ENCODE data around the gene CRADD. TPM values are rescaled to one million over a fixed set of nuclear protein-coding genes. Genes with fewer than 3 reads are reported as not detected.

Gene CRADD
- polyA plus RNA-seq (2012; rRNA removed): 13.6 and 16.7 TPM in 2 replicates
- 14.4 and 17.0 TPM in 2 replicates for polyA plus RNA-seq (2012; cell fraction: cytosol; rRNA removed)
- 7.7 and 9.2 TPM in 2 replicates for polyA plus RNA-seq (2012; cell fraction: nucleus; rRNA removed)

DNA sequence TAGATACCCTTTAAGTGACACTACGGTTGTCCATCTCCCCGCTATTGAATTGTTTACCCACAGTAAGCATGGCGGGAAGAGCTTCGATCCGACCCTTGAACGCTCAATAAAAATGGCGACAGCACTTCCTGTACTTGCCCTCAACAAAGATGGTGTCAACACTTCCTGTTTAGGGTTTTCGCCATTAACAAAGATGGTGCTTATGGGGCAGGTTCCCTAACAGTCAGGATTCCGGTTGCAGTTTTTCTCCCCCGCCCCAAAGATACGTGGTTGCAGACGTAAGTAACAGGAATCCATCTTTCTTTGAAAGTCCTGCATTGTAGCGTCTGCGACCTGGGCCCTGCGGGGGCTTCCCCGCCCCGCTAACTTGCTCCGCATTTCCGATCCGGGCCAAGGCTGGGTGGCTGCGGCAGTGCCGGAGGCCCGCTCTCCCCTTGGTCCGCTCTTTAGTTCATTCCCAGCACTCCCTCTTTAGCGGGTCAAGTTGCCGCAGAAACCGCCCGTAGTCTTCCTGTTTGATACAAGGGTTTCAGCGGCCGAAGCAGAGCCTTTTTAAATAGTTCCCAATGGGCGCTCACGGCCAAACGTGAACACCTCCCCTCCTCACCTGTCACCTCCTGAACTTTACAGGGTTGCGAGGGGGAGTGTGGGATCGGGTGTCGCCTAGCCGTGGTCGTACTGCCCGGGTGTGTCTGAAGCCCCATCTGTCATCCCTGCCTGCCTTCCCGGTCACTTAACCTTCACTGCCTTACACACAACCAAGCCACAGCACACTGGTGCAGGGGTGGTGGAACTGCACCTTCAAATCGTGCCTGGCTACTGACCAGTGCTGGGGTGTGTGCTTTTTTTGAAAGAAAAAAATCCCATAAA, at the start of gene CRADD:
Gene CRADD, plus strand, starts transcription at position 181 of the 870 bp plus-strand sequence.
- CTCF ChIA-PET: interaction anchor here (1.0 to 1.4 kb wide), 3 partner anchors 11 to 424 kb away, joined by 3 to 7 read pairs (median 4); no protein-coding TSS in a partner anchor
- WGBS (ENCODE audit: low lambda C conversion rate): under 1% methylated on average over 39 of the region's 41 CpGs
- Histone ChIP-seq H3F3A (replicated peaks; ENCODE audit: insufficient read depth) (no peaks in the 10 kb centered on the region), H3K9me2 (no peaks in the 10 kb centered on the region), H3K79me2 (ENCODE audit: insufficient read depth) (no peaks in the 10 kb centered on the region), H4K20me1 (ENCODE audit: insufficient read depth) (no peaks in the 10 kb centered on the region), H3K36me3 (replicated peaks in 1 of 2; ENCODE audit: control insufficient read depth in 1 of 2, insufficient read depth in 2 of 2, low read length in 1 of 2) (no peaks in the 10 kb centered on the region), H3K4me2 (peak within 1 kb of the TSS; percentile 87), H3K4me1 (ENCODE audit: control insufficient read depth in 1 of 2, insufficient read depth in 2 of 2, low read depth in 1 of 2, low read length in 1 of 2) (peaks cover 0 to 23% of the 10 kb centered on the region in 2 experiments; a peak in 2 of 4 replicates), H3K27ac (ENCODE audit: low read depth in 2 of 2, low read length in 1 of 2) (peak within 1 kb of the TSS; percentile 99), H3K27me3 (ENCODE audit: insufficient read depth) (no peaks in the 10 kb centered on the region), H3K9me3 (no peaks in the 10 kb centered on the region), H3K4me3 (ENCODE audit: low read depth in 2 of 2, low read length in 1 of 2) (peak within 1 kb of the TSS; percentile 72 to 78), H2AFZ (ENCODE audit: low read depth) (peak within 1 kb of the TSS; percentile 98), H3K9ac (peak within 1 kb of the TSS; percentile 97)
- peak in 1 of 2 experiments; percentile 40; a peak in 1 of 4 replicates for TF ChIP-seq EP300 (IDR thresholded peaks at IDR 0.05; ENCODE audit: borderline replicate concordance in 1 of 2, low read depth in 1 of 2, low read length in 1 of 2)
- TF ChIP-seq MXI1 (IDR thresholded peaks at IDR 0.05; ENCODE audit: low read depth, low read length): peak; percentile 57
- TF ChIP-seq YY1 (IDR thresholded peaks at IDR 0.05; ENCODE audit: low read depth): peak; percentile 100
- peak; percentile 92 for TF ChIP-seq GABPA (IDR thresholded peaks at IDR 0.05; ENCODE audit: low read depth)
- TF ChIP-seq TAF1 (IDR thresholded peaks at IDR 0.05; ENCODE audit: borderline replicate concordance, low read depth, low read length): peak; percentile 86
- TF ChIP-seq POLR2AphosphoS5 (IDR thresholded peaks at IDR 0.05; ENCODE audit: low read depth, low read length): peak; percentile 87
- TF ChIP-seq RXRA (IDR thresholded peaks at IDR 0.05; ENCODE audit: borderline replicate concordance, low read depth): no peak
- TF ChIP-seq RAD21 (IDR thresholded peaks at IDR 0.05; ENCODE audit: low read length): peak; percentile 8; the same call in 1 of the 2 replicates
- TF ChIP-seq, protein P1, sequence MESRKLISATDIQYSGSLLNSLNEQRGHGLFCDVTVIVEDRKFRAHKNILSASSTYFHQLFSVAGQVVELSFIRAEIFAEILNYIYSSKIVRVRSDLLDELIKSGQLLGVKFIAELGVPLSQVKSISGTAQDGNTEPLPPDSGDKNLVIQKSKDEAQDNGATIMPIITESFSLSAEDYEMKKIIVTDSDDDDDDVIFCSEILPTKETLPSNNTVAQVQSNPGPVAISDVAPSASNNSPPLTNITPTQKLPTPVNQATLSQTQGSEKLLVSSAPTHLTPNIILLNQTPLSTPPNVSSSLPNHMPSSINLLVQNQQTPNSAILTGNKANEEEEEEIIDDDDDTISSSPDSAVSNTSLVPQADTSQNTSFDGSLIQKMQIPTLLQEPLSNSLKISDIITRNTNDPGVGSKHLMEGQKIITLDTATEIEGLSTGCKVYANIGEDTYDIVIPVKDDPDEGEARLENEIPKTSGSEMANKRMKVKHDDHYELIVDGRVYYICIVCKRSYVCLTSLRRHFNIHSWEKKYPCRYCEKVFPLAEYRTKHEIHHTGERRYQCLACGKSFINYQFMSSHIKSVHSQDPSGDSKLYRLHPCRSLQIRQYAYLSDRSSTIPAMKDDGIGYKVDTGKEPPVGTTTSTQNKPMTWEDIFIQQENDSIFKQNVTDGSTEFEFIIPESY (IDR thresholded peaks at IDR 0.05; ENCODE audit: borderline replicate concordance, low read depth): no peak
- TF ChIP-seq CHD2 (IDR thresholded peaks at IDR 0.05; ENCODE audit: low read length, partially characterized antibody): peak; percentile 74
- TF ChIP-seq, protein P2, sequence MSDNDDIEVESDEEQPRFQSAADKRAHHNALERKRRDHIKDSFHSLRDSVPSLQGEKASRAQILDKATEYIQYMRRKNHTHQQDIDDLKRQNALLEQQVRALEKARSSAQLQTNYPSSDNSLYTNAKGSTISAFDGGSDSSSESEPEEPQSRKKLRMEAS (IDR thresholded peaks at IDR 0.05; ENCODE audit: low read depth): peak; percentile 14
- no peak; the same call in 1 of the 2 replicates for TF ChIP-seq SIN3A (IDR thresholded peaks at IDR 0.05; ENCODE audit: borderline replicate concordance, low read depth, low read length)
- TF ChIP-seq ELF1 (IDR thresholded peaks at IDR 0.05): peak; percentile 96
- TF ChIP-seq RCOR1 (IDR thresholded peaks at IDR 0.05; ENCODE audit: low read length): peak; percentile 58
- no peak for TF ChIP-seq MEF2A (IDR thresholded peaks at IDR 0.05; ENCODE audit: borderline replicate concordance, low read depth)
- POLR2A ChIA-PET: interaction anchor here (0.6 to 1.3 kb wide), 4 partner anchors 65 to 107 kb away, joined by 3 to 10 read pairs (median 4); partner anchors contain the start of gene SOCS2
- peak; percentile 76 for DNase-seq
